ENCODE measurements around the gene MTA1. TPM values are rescaled to one million over a fixed set of nuclear protein-coding genes. Genes with fewer than 3 reads are reported as not detected.

The MTA1 gene
- total and polyA plus RNA-seq, 11 donors: 71.8 to 191 (median 109) TPM

DNA sequence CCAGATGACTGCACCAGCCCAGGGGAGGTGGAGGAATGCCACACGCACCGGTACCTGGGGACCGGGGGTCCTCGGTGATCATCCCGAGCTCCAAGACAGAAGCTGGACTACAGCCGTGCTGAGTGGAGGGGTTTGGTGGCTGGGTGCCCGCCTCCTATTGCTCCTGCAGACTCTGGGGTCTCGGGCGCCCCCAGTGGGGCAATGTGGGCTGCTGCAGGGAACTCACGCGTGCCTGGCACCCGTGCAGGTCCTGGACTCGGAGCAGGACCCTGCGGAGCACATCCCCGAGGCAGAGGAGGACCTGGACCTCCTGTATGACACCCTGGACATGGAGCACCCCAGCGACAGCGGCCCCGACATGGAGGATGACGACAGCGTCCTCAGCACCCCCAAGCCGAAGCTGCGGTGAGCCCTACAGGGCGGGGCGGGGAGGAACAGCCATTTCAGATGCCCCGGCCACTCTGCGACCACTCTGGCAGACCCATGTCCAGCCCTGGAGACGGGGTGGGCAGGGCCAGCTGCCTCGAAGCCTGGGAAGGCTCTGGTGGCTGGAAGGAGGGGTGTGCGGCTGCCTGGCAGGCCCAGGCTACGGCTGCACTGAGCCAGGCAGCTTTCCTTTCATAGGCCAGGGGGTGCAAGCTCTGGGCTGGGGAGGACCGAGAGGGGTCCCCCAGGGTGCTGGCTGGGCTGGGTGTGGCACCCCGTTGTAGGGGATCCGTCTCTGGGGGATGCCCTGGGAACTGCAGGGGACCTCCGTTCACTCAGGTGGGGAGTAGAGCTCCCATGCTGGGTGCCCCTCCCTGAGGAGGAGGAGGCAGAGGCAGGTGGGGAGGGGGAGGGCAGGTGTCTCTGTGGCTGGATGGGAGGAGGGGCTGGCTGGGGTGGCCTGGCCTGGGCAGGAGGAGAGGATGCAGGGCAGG, 42.8 kb upstream of the MTA1 start:
- ATAC-seq: no peak
- Histone ChIP-seq H3K27ac (no peak overlapping the region), H3K27me3 (no peaks in the 10 kb centered on the region), H3K36me3 (peaks cover 0 to 23% (median 10%) of the 10 kb centered on the region in 9 donors), H3K4me3 (no peak overlapping the region), H3K4me1 (peaks cover 0 to 6% (median 0%) of the 10 kb centered on the region in 12 donors), H3K9me3 (no peaks in the 10 kb centered on the region)
- TF ChIP-seq POLR2A (IDR thresholded peaks at IDR 0.05) (no peak), CTCF (IDR thresholded peaks at IDR 0.05) (no peak)
- DNase-seq: peak in 2 of 5 donors; percentile 19 to 57
- intact Hi-C loops (cut with DNase I): loop anchor here in 3 of 10 donors (10.0 kb wide), 1 partner anchor 68 kb away; no protein-coding TSS in a partner anchor
- WGBS, 4 donors: 86 to 92% (median 87%) methylated on average over 13 to 34 of the region's 34 CpGs

GRCh38 chr14:105377555-105378182, 42.0 kb upstream of the MTA1 start:
- Histone ChIP-seq H3K9me3 (no peaks in the 10 kb centered on the region), H3K4me1 (peaks cover 0 to 6% (median 0%) of the 10 kb centered on the region in 12 donors), H3K36me3 (peaks cover 0 to 31% (median 15%) of the 10 kb centered on the region in 9 donors), H3K27ac (no peak overlapping the region), H3K27me3 (no peaks in the 10 kb centered on the region), H3K4me3 (no peak overlapping the region)
- TF ChIP-seq POLR2A (IDR thresholded peaks at IDR 0.05): no peak
- no peak for TF ChIP-seq CTCF (IDR thresholded peaks at IDR 0.05)
- intact Hi-C loops (cut with DNase I): loop anchor here in 3 of 10 donors (10.0 kb wide), 1 partner anchor 67 kb away; no protein-coding TSS in a partner anchor
- no peak for ATAC-seq
- WGBS, 4 donors: 90 to 92% (median 90%) methylated on average over 16 to 23 of the region's 23 CpGs
- DNase-seq: peak in 2 of 5 donors; percentile 5 to 52

- Histone ChIP-seq H3K9me3 (no peaks in the 10 kb centered on the region), H3K4me1 (peaks cover 0 to 6% (median 0%) of the 10 kb centered on the region in 12 donors), H3K27me3 (no peaks in the 10 kb centered on the region), H3K36me3 (peaks cover 0 to 36% (median 18%) of the 10 kb centered on the region in 9 donors), H3K27ac (no peak overlapping the region), H3K4me3 (no peak overlapping the region)
- TF ChIP-seq CTCF (IDR thresholded peaks at IDR 0.05) (no peak), POLR2A (IDR thresholded peaks at IDR 0.05) (no peak)
- DNase-seq (no peak), ATAC-seq (no peak)
- 81 to 88% (median 85%) methylated on average over 11 of the region's 11 CpGs for WGBS, 4 donors
- intact Hi-C loops (cut with DNase I): loop anchor here in 3 of 10 donors (10.0 kb wide), 1 partner anchor 67 kb away; no protein-coding TSS in a partner anchor
Observed at GRCh38 chr14:105378199-105378598, 41.4 kb upstream of the MTA1 start.

Measured in heart left ventricle (tissue), 16 donors.